AG04450 (cell line): ENCODE results near the gene SPTLC3. TPM values are rescaled to one million over a fixed set of nuclear protein-coding genes. Genes with fewer than 3 reads are reported as not detected.

ENCODE experiments used
- CTCF ChIA-PET: fragments of 300-600, 350-600 bp; formaldehyde crosslinking; extraction: SDS; loops from one replicate; lab custom pipeline; 2022; ENCODE audit warnings: antibody characterized with exemption, inconsistent platforms; lab: Charles Lee
- POLR2A ChIA-PET: fragments of 350-600 bp; formaldehyde crosslinking; extraction: SDS; loops from one replicate; lab custom pipeline; 2021; ENCODE audit warnings: antibody characterized with exemption, inconsistent platforms; lab: Yijun Ruan, JAX
- DNase-seq: peaks from one replicate; pipeline ENCODE4 v3.0.0-alpha.2; 2011; ENCODE audit warnings: low read depth, low spot score
- H3K27ac ChIP-seq: one replicate; pipeline ENCODE4 v1.5.1; 2012; ENCODE audit warnings: low read depth, low read length, control low read depth
- H3K27me3 ChIP-seq: one replicate; pipeline ENCODE4 v1.6.0; 2012; ENCODE audit warnings: low read length; ENCODE audit not compliant: control insufficient read depth, insufficient read depth
- H3K4me3 ChIP-seq: 2 replicates; pipeline ENCODE4 v1.5.1; 2011; ENCODE audit warnings: mild to moderate bottlenecking, low read depth, low read length, control low read depth
- H3K9me3 ChIP-seq: 2 replicates; pipeline ENCODE4 v1.5.1; 2012; ENCODE audit warnings: low read length; ENCODE audit not compliant: control insufficient read depth, insufficient read depth
- CTCF ChIP-seq: IDR thresholded peaks from 2 replicates; pipeline ENCODE4 v1.5.1; 2011; ENCODE audit warnings: low read depth, low read length, control low read depth, inconsistent platforms
- polyA plus RNA-seq: library from polyadenylated mRNA; depleted of rRNA; stranded (reverse); fragments of >200 nt; gene quantifications from 2 replicates; pipeline ENCODE4 v1.2.3, GENCODE V29; 2011

Gene SPTLC3
- polyA plus RNA-seq, 1 experiment = 2.8 TPM

GRCh38 chr20:13147971-13148370, 139.2 kb downstream of the SPTLC3 start:
- ChIA-PET POLR2A (no interaction called here), CTCF (interaction anchor here (0.9 to 1.6 kb wide), 3 partner anchors 117 to 398 kb away, joined by 3 to 4 read pairs (median 3); no protein-coding TSS in a partner anchor)
- Histone ChIP-seq H3K9me3 (no peaks in the 10 kb centered on the region), H3K27ac (no peak overlapping the region), H3K27me3 (peaks cover 2% of the 10 kb centered on the region), H3K4me3 (no peak overlapping the region)
- DNase-seq = no peak
- TF ChIP-seq CTCF = no peak

DNA sequence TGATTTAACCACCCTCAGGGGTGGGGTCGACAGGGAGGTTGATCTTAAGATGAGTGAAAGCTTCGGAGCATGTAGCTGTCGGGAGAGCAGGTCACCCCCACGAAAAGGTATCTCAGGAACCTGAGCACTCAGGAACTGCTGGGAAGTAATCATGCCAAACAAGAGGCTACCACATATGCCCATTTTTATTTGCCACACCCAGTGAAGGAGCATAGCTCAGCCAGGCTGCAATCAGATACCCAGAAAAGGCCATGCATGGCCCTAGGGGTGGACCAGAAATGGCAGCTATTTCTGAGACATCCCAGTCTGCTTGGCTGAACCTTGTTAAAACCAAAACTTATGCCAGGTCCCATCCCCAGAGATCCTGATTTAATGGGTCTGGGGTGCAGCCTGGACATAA, 139.6 kb downstream of the SPTLC3 start:
- H3K27me3 ChIP-seq = peaks cover 2% of the 10 kb centered on the region
- no peak overlapping the region for H3K27ac ChIP-seq
- no peaks in the 10 kb centered on the region for H3K9me3 ChIP-seq
- ChIA-PET CTCF (interaction anchor here (0.9 to 1.0 kb wide), 2 partner anchors 117 to 178 kb away, joined by 3 to 4 read pairs; no protein-coding TSS in a partner anchor), POLR2A (no interaction called here)
- DNase-seq = no peak
- TF ChIP-seq CTCF = no peak
- no peak overlapping the region for H3K4me3 ChIP-seq

GRCh38 chr20:13148961-13149360, 140.2 kb downstream of the SPTLC3 start:
- TF ChIP-seq CTCF = no peak
- no peak for DNase-seq
- Histone ChIP-seq H3K9me3 (no peaks in the 10 kb centered on the region), H3K4me3 (no peak overlapping the region), H3K27ac (no peak overlapping the region), H3K27me3 (peaks cover 2% of the 10 kb centered on the region)
- ChIA-PET CTCF (interaction anchor here (0.9 kb wide), 1 partner anchor 116 kb away, joined by 4 read pairs; no protein-coding TSS in a partner anchor), POLR2A (no interaction called here)

- ChIA-PET POLR2A (no interaction called here), CTCF (no interaction called here)
- Histone ChIP-seq H3K27me3 (peaks cover 2% of the 10 kb centered on the region), H3K9me3 (no peaks in the 10 kb centered on the region), H3K27ac (no peak overlapping the region), H3K4me3 (no peak overlapping the region)
- no peak for DNase-seq
- no peak for TF ChIP-seq CTCF
Observed at GRCh38 chr20:13149371-13150105, 140.8 kb downstream of the SPTLC3 start.

- Histone ChIP-seq H3K27me3 (no peaks in the 10 kb centered on the region), H3K27ac (no peak overlapping the region), H3K9me3 (no peaks in the 10 kb centered on the region), H3K4me3 (no peak overlapping the region)
- DNase-seq = no peak
- ChIA-PET POLR2A (no interaction called here), CTCF (no interaction called here)
- TF ChIP-seq CTCF = no peak
Observed at GRCh38 chr20:13158369-13158768, 149.6 kb downstream of the SPTLC3 start.
